GM18517 (cell line): Measurements from ENCODE around the gene COMMD1.
A peak's percentile ranks its signal among the peaks of the same experiment; 100 is the strongest.
"Not testable (repeated sequence)": the region's sequence is repeated elsewhere in the genome, so short reads cannot be mapped to it uniquely, and the experiment has no call there.

Source experiments
- ATAC-seq: cut with Tn5 transposase; IDR thresholded peaks from one replicate; pipeline ENCODE4 v1.9.1; 2021; ENCODE audit warnings: mild to moderate bottlenecking, moderate library complexity; ENCODE audit not compliant: unreplicated experiment

COMMD1 gene

DNA sequence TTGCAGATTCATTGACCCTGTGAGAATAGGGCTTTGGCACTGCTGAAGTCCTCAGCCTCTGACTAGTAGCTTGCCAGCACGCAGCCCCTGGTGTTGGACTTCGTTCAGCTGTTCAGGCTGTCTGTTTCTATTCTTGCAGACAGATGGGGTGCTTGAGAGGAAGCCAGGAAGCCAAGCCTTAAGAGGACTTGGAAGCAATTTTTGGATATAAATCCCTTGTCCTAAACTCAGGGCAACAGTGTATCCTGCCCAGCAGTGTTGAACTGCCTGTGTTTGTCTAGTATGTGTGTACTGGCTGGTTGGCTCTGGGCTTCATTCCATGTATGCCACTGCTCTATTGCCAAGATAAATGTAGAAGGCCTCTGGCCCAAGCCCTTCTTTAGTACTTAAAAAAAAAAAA, 108.6 kb downstream of the COMMD1 start:
- no peak for ATAC-seq

DNA sequence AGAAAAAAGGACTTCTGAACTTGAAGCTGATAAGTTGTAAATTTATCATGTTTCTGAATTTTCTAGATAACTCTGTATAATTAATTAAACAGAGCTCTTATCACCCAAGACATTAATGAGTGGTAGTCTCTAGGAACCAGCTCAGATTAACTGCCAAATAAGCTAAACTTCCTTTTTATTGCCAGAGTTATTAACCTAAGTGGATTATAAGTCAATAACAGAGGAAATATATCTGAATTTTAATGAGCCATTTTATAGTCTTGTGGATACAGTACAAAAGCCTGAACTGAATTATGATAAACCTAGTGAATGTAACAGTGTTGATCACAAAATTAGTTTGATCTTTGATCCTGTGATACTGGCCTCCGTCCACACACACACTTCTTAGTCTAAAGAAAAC, 111.5 kb downstream of the COMMD1 start:
- ATAC-seq, result no peak

DNA sequence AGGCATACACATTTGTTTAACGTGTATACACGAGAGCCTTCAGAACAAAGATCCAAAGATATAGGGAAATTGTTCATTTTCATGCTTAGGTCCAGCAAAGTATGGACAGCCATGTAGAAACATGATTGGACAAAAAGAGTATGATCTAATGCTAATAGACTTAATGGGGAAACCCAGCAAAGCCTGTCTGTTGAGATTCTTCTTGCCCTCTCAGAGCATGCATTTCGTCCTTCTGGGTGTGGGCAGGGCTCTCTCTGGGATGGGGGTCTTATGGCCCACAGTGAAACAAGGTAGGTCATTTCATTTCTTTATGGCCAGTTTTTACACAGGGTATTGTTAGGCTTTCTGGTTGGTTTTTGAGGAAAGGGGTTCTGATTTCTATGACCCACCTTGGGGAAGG, 124.4 kb downstream of the COMMD1 start:
- no peak for ATAC-seq

DNA sequence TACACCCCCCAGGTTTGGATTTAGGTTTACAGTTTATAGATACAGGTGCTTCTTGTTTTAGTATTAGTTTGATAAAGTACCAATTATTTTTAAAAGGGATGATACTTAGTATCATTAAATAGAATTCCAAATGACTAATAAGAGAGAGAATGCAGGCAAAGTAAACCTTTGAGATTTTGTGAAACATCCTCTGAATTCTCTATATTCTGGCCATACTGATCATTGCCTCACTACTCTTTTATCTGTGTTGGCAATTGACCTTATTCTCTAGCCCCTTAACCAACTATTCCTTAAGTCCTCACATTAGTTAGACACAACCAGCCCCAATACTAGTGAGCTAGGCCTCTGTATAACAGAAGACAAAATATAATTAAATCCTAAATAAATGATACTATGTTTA, 125.4 kb downstream of the COMMD1 start:
- ATAC-seq, result no peak

DNA sequence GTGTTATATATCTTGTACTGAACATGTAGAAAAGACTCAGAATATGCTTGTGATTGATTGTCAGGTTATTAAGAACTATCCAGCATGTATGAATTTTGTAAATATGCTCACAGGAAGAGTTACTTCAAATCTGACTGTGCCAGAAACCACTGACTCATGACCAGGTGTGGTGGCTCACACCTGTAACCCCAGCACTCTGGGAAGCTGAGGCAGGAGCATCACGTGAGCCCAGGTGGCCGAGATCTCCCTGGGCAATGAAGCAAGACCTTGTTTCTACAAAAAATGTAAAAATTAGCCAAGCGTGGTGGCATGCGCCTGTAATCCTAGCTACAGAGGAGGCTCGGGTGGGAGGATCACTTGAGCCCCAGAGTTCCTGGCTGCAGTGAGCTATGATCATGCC, 126.6 kb downstream of the COMMD1 start:
- no peak for ATAC-seq

DNA sequence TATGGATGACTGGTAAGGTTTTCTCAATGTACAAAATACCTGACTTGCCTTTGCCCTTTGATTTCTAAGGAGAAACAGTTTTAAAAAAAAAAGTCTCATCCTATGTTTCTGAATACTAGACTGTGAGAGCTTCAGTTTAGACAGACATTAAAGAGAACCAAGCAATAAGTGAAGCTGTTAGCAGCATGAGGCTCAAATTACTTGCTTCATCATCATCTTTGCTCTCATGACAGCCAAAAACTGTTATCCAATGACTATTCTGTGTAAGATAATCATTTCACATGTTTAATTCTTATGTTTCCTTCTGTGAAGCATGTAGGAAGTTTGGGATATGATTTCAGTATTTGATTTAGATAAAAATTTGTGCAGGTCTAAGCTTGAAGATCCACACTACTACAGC, 129.2 kb downstream of the COMMD1 start:
- ATAC-seq, result no peak

DNA sequence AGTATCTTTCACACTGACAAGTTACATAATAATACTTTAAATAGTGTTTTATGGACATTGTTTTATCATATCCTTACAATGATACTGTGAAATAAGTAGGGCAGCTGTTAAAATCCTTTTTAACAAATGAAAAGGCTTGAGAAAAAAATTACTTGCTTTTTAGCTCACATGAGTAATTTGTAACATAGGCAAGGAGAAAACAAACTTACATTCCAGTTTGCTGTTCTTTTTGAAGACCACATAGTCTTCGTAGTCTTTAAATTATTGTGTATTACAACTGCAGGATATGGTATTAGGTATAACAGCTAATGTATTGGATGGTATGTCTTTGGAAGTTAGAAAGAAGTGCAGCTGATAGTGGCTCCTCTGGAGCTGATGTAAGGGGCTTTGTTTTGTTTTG, 130.8 kb downstream of the COMMD1 start:
- ATAC-seq, result no peak

DNA sequence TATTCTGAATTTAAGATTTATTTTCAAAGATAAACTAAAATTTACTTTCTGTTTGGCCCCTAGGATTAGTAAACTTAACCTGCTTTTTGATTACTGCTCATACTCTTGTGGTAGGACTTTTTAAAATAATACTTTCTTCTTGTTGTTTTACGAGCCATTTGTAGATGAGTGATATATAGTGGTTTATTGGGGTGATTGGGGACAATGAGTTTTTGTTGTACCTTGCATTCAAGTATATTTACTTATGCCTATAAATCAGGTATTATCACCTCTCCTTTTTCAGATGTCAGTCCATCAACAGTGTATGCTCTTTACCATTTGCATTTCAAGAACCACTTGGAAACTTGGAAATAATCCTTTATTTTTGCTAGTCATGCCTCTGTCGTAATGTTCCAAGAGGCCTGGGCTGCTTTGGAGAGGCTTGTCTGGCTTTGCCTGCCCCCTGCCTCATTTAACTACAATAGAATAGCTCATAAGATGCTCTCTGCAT, 131.3 kb downstream of the COMMD1 start:
- no peak for ATAC-seq

DNA sequence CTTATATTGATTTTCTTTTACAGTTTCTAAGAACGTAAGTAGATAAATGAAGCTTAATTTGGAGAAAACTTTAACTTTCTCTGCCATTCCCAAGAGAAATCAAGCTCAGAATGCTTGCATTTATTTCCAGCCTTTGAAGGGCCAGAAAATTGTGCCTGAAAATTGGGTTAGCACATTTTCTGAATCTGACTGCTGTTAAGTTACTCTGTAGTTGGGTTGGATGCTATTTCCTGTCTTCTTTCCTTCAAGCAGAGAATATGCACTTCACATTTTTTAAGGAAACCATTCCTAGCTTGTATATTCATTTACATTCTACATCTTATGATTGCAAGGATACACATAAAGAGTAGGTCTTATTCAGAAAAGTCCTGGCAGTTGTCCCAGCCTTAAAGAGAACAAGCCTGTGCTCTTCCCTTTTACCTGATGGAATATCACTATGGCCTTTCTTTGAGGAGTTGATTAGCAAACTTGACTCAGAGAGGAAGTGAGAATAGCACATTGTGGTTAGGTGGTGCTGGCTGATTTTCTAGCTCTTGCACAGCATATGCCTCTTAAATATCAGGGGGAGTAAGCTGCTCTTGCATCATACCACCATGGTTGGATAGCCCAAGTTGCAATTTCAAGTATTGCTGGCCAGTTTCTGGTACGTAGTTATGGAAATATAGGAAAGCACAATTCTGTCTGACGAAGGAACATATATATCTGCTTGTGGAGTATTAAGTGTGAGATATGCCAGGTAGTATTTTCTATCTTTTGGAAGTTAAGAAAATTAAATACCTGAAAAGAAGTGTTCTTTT, 133.7 kb downstream of the COMMD1 start:
- ATAC-seq, result peak; percentile 100

DNA sequence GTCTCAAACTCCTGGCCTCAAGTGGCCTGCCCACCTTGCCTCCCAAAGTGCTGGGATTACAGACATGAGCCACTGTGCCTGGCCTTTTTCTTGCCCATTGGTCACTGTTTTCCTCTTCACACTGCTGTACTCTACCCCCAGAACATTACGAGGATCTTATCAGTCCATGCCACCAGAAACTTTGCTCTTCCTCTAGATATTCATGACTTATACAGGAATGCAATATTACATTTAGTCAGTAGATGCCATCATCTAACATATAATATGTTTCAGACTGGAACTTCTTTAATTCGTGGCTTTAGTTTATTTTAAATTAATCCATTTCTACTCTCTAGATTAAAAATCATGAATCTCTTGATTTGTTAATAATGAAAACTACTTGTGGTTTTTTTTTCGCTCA, 135.5 kb downstream of the COMMD1 start:
- ATAC-seq, result no peak

DNA sequence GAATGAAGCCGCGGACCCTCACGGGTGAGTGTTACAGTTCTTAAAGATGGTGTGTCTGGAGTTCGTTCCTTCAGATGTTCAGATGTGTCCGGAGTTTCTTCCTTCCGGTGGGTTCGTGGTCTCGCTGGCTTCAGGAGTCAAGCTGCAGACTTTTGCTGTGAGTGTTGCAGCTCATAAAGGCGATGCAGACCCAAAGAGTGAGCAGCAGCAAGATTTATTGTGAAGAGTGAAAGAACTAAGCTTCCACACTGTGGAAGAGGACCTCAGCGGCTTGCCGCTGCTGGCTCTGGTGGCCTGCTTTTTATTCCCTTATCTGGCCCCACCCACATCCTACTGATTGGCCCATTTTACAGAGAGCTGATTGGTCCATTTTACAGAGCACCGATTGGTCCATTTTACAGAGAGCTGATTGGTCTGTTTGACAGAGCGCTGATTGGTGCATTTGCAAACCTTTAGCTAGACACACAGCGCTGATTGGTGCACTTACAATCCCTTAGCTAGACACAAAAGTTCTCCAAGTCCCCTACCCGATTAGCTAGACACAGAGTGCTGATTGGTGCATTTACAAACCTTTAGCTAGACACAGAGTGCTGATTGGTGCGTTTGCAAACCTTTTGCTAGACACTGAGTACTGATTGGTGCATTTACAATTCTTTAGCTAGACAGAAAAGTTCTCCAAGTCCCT, 136.4 kb downstream of the COMMD1 start:
- not testable (repeated sequence) for ATAC-seq

DNA sequence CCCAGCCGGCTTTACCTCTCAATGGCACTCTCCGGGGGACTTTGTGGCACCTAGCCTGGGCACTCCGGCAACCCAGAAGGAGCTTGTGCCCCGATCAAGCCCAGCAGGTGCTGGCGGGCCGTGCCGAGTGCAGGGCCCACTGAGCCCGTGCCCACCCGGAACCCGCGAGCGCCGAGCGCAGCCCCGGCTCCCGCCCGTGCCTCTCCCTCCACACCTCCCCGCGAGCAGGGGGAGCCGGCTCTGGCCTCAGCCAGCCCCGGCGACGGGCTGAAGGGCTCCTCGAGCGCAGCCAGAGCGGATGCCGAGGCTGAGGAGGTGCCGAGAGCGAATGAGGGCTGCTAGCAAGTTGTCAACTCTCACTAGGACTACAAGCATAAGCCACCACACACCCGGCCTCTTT, 136.9 kb downstream of the COMMD1 start:
- no peak for ATAC-seq

DNA sequence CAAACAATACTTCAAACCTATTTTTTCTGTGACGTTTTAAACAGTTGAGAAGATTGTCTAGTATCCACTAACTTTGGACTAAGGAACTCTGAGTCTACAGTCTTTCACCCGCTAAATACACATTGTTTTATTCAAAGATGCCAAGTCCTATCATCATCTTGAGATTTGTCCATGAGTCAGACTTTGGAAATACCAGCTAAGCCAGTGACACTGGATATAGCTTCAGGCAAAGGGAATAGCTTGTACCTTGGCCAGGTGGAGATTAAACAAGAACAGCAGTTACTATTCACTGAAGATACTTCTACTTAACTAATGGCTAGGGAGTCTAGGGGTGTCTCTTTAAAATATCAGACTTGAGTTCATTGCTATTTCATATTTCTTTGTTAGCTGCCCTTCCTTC, 137.5 kb downstream of the COMMD1 start:
- no peak for ATAC-seq

DNA sequence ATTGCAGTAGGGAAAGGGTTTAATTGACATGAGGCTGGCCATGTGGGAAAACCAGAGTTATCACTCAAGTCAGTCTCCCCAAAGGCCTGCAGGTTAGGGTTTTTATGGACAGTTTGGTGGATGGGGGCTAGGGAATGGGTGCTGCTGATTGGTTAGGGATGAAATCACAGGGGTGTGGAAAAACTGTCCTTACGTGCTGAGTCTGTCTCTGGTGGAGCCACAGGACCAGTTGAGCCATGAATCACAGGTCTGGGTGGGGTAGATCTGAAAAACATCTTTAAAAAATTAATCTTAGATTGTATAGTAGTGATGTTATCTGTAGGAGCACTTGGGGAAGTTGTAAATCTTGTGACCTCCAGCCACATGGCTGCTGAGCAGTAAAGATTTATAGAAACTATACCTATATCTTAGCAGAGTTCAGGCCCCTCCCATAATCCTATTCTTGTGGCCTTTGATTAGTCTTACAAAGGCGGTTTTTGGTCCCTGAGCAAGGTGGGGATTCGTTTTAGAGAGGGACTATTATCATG, 139.6 kb downstream of the COMMD1 start:
- no peak for ATAC-seq

DNA sequence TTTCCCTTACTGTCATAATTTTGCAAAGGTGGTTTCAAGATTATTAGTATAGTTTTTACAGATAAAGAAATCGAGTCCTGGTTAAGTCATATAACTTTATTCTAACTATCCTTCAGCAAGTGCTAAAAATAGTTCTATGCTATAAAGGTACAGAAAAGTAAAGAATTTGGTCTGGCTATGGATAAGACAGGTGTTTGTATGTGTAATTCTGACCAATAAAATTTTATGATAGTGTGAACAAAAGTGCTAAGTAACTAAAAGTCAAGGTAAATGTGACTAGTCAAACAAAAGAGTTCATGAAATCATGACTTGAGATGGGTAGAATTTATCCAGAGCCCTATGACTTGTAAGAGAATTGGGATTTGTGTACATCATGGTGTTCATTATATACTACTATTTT, 140.7 kb downstream of the COMMD1 start:
- ATAC-seq, result no peak

DNA sequence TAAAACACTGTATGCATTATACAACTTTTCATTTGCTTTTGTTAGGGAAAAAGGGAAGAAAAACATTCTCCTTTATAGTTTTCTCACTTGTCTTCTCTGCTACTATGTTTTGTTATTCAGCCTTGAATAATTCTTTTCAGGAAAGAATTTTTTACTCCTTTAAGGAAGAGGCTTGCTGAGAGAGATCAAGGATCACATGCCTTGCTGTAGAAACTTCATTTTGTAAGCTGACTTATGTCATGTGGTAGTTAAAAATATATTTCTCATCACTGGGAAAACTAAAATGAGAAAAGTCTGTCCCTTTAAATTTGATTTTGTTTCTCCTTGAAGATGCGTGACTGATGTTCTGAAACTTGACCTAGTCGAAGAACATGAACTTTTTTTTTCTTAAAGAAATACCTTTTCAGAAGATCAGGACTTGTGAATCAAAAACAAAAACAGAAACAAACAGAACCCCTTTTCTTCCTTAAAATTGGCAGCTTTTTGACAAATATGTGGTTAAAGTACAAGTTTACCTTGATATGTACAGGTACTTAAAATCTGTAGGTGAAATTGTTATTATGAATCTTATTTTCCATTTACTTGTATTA, 145.1 kb downstream of the COMMD1 start:
- ATAC-seq, result no peak

DNA sequence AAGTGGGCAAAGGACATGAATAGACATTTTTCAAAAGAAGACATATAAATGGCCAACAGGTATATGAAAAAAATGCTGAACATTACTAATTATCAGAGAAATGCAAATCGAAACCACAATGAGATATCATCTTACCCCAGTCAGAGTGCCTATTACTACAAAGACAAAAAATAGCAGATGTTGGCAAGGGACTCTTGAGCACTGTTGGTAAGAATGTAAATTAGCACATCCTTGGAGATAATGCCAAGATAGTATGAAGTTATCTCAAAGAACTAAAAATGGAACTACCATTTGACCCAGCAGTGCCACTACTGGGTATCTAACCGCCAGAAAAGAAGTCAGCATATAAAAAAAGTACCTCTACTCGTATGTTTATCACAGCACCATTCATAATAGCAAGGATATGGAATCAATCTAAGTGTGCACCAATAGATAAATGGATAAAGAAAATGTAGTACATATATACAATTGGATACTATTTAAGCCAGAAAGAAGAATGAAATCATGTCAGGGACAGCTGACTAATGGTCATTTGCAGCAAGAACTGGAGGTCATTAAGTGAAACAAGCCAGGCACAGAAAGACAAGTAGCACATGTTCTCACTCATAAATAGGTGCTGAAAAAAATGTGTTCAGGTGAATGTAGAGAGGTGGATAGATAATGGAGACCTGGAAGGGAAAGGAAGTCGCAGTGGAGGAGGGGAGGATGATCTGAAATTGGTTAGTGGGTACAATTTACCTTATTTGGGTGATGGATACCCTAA, 148.7 kb downstream of the COMMD1 start:
- no peak for ATAC-seq

DNA sequence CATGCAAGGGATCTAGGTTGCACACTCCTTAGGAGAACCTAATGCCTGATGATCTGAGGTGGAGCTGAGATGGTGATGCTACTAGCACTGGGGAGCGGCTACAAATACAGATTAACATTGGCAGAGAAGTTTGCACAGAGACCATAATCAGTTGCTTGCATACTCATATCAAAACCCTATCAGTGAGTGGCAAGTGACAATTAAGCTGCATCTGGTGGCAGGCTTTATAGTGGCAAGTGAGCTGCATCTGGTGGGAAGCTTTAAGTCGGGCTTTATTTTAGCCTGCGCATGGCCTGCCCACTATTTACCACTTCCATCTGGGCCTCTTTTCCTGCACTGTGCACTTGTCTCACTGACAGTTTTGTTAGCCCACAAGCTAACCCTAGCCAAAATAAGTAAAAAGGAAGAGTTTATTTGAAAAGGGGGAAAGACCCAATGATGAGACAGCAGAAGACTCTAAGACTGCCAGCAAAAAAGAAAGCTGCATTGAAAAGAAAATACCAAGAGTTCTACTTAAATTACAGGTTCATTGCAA, 149.5 kb downstream of the COMMD1 start:
- ATAC-seq, result no peak

DNA sequence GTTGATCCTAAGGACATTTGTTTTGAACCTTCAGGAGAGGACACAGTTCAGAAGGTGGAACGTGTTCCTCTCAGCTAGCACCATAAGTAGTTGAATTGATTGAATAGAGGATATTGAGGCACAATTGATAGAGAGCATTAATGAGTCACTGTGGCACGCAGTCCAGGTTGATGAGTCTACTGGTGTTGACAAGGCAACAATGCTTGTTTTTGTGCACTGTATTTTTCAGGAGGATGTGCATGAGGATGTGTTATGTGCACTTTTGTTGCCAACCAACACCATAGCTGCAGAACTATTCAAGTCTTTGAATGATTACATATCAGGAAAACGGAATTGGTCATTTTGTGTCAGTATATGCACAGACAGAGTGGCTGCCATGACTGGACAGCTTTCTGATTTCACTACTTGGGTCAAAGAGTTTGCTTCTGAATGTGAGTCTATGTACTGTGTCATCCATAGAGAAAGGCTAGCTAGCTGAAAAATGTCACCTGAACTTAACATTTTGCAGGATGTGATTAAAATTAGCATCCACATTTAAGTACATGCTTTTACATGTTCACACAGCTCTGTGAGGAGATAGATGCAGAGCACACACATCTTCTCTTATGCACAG, 150.4 kb downstream of the COMMD1 start:
- no peak for ATAC-seq

DNA sequence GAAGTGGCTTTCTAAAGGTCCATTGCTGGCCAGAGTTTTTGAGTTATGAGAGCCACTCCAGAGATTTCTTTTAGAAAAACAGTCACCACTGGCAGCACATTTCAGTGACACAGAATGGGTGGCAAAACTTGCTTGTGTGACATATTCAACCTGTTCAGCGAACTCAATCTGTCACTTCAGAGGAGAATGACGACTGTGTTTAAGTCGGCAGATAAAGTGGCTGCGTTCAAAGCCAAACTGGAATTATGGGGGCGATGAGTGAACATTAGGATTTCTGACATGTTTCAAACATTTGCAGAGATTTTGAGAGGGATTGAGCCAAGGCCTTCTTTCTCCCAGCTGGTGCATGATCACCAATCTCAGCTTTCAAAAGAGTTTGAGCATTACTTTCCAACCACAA, 150.9 kb downstream of the COMMD1 start:
- ATAC-seq, result no peak
